ENCODE results near the gene DYRK1A.

DNA sequence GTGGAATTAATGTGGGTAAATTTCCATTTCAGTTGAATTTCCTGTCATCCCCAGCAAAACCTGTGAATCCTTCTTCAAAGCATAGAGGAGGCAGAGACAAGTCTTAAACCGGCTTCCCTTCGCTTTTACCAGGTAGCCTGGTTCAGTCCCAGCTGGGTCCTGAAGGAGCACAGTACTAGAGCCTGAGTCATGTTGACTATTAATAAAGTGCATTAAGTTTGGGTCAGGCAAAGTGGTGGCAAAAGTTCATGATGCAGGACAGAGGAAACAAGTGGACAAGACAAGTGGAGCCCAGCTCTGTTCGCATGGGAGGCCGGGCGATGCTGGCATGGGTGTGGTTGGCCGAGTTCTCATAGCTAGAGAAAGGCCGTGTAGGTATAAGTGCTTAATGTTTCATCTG lies 150.4 kb downstream of the DYRK1A start:
- TF ChIP-seq EP300 (IDR thresholded peaks at IDR 0.05), result no peak
- TF ChIP-seq, protein P1, sequence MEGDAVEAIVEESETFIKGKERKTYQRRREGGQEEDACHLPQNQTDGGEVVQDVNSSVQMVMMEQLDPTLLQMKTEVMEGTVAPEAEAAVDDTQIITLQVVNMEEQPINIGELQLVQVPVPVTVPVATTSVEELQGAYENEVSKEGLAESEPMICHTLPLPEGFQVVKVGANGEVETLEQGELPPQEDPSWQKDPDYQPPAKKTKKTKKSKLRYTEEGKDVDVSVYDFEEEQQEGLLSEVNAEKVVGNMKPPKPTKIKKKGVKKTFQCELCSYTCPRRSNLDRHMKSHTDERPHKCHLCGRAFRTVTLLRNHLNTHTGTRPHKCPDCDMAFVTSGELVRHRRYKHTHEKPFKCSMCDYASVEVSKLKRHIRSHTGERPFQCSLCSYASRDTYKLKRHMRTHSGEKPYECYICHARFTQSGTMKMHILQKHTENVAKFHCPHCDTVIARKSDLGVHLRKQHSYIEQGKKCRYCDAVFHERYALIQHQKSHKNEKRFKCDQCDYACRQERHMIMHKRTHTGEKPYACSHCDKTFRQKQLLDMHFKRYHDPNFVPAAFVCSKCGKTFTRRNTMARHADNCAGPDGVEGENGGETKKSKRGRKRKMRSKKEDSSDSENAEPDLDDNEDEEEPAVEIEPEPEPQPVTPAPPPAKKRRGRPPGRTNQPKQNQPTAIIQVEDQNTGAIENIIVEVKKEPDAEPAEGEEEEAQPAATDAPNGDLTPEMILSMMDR (IDR thresholded peaks at IDR 0.05), result no peak
- no peak for TF ChIP-seq POLR2A (IDR thresholded peaks at IDR 0.05)
- no peak for TF ChIP-seq POLR2AphosphoS5 (IDR thresholded peaks at IDR 0.05)

All from suprapubic skin (tissue), 4 donors.